HG03432 (cell line): ENCODE measurements around the gene RHBDF1.

Source experiments
- ATAC-seq: cut with Tn5 transposase; IDR thresholded peaks from one replicate; pipeline ENCODE4 v1.9.1; 2021; ENCODE audit warnings: mild to moderate bottlenecking, moderate library complexity; ENCODE audit not compliant: unreplicated experiment

The RHBDF1 gene

GRCh38 chr16:92431-93339 lies 20.3 kb upstream of the RHBDF1 start:
- no peak for ATAC-seq

DNA sequence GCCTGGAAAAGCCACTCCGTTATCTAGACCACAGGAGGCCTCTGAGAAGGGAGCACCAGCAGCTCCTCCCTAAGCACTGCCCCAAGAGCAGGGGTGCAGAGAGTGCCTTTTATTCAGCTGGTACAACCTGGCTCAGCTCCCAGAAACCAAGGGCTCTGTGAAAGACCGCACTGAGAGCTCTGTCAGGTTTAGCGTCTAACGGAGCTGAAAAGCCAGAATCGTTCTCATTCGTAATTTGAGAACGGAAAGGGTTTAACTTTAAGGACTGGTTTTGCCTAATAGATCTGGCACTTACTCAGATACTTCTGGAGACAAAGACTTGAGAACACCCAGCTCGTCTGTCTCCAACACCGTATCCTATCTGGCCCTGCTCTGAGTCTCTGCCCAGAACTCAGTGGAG lies 19.1 kb upstream of the RHBDF1 start:
- no peak for ATAC-seq

DNA sequence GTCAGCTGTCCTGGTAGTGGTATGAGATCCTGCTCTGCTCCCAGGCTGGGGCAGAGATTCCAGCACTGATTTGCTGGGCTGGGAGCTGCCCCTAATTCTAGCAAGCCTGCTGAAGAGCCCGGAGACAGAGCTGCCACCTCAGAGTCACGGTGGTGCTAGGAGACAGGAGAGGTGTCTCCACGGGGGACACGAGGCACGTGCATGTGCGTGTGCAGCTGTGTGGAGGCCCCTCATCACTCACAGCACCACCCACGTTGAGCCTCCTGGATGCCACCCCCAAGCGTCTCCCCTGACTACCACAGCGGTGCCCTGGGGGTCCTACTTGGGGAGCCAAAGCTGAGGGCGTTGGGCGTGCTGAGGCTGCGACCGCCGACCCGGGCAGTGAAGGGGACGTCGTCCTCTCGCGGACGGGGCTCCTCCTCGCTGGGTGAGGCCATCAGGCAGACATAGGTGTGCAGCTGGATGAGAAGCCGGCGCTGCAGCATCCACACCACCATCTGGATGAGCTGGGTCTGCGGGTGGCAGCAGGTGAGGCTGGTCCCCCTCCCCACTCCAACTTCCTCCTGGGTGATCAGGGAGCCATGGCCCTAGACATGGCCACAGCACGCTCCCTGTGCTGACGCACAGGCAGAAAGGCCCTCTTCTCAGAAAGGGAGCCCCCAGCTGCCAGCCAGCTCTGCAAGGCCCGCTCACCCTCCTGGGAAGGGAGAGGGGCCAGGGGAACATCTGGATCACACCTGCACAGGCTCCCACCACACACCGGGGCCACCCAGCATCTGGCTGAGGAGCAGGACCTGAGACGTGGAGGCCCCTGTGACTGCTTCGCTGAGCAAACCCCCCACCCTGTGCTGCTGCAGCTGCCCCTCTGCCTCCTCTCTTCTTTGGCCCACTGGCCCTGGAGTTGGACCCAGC lies 17.2 kb upstream of the RHBDF1 start:
- ATAC-seq = no peak

DNA sequence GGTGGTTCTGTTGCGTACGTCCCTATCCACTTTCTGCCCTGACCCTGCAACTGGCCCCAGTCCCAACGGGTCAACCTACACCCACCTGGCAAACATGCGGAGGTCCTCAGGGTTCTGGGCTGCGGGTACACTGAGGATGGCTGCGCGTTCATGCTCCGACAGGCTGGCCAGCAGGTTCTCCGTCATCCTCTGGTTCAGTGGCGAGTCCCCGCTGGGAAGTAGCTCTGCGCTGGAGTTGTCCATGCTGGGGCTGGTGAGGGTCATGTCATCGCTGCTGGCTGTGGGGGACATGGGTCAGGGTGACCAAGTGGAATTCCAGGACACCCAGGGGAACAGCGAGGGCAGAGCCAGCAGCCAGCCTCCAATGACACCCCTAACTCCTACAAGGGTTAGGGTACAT lies 16.2 kb upstream of the RHBDF1 start:
- no peak for ATAC-seq

DNA sequence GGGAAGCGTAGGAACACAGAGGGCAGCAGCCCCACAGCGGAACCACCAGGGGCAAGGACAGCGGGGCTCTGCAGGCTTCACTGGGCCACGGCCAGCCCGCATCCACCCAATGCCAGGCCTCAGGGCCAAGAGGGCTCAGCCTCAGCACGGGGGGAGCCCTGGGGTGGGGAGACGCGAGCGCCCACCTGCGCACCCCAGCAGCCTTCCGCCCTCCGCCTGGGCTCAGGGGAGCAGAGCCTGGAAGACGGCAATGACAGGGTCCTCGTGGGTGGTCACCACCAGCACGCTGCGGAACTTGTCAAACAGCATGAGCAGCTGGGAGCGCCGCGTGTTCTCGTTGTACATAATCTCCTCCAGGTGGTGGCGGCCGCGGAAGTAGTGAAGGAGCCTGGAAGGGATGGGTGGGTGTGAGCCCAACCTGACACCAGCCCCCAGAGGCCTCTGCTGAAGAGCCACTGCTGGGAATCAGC lies 14.1 kb upstream of the RHBDF1 start:
- ATAC-seq = no peak

GRCh38 chr16:85865-86264 lies 13.4 kb upstream of the RHBDF1 start:
- no peak for ATAC-seq

- ATAC-seq = no peak
These were observed 13.0 kb upstream of the RHBDF1 start for GRCh38 chr16:85407-85782.

GRCh38 chr16:84718-85406 lies 12.4 kb upstream of the RHBDF1 start:
- peak; percentile 72 for ATAC-seq

DNA sequence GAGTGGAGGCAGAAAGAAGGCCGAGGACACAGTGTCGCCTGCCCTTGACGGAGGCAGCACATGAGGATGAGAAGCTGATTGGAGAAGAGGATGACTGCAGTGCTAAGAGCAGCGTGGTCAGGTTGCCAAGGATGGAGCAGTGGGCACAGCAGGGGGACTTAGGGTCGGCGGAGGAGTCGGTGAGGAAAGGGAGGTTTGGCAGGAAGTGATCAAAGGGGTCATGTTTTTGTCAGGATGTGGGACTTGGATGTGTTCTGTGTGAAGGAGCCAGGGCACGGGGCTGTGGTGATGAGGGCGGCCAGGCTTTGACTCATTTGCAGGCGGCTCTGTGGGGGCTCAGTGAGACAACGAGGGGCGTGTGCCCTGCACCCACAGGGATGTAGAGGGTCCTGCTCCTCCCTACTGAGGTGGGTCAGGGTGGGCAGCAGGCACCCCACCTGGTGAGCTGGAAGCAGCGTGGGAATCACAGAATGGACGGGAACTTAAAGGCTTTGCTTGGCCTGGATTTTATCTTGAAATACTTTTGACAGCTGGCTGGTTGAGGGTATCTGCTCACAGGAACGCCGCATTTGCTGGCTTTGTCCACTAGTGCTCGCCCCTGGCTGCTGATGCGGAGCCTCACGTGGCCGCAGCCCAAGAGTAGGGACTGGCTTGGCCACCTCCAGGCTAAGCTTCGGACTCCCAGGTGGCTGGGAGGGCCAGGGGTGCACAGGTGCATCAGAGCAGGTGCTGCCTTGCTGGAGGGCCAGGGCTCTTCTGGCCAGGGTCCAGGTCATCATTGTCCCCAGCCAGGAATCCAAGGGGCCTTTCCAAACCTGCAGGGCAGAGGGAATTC lies 11.6 kb upstream of the RHBDF1 start:
- ATAC-seq = no peak

GRCh38 chr16:83060-83603 lies 10.7 kb upstream of the RHBDF1 start:
- ATAC-seq = no peak

DNA sequence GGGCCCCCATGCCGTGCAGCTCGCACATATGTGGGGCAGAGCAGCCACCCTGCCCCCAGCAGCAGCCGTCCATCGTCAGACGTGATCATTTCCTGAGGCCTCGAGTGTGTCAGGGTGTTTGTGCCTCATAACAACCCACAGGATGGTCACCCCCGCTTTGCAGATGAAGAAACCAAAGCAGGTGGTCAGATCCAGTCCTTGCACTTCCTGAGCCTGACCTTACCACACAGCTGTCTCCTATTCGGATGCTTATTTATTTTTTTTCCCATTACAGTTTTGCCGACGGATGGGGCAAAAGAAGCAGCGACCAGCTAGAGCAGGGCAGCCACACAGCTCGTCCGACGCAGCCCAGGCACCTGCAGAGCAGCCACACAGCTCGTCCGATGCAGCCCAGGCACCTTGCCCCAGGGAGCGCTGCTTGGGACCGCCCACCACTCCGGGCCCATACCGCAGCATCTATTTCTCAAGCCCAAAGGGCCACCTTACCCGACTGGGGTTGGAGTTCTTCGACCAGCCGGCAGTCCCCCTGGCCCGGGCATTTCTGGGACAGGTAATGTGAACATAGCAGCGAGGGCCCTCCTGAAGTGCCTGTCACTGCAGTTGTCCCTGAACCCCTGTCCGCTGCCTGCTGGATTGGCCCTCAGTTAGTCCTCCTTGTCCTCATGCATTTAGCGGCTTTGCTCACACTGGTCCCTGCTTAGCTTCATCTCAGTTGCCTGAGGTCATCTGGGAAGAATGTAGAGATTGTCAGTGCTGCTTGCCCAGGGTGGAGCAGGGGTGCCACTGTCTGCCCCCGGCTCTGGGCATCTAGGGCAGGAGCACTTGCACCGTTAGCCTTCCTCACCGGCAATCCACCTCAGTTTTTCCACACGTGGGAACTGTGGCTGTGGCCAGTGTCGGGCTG lies 7.0 kb upstream of the RHBDF1 start:
- ATAC-seq = no peak

- peak; percentile 11 for ATAC-seq
These were observed 6.2 kb upstream of the RHBDF1 start for GRCh38 chr16:78444-79150.

- peak; percentile 67 for ATAC-seq
These were observed 5.5 kb upstream of the RHBDF1 start, which contains the start of gene MPG for GRCh38 chr16:77807-78443. TSS of gene MPG (plus strand) at chr16:78225. CDS start at chr16:78310, 85 bp downstream.

DNA sequence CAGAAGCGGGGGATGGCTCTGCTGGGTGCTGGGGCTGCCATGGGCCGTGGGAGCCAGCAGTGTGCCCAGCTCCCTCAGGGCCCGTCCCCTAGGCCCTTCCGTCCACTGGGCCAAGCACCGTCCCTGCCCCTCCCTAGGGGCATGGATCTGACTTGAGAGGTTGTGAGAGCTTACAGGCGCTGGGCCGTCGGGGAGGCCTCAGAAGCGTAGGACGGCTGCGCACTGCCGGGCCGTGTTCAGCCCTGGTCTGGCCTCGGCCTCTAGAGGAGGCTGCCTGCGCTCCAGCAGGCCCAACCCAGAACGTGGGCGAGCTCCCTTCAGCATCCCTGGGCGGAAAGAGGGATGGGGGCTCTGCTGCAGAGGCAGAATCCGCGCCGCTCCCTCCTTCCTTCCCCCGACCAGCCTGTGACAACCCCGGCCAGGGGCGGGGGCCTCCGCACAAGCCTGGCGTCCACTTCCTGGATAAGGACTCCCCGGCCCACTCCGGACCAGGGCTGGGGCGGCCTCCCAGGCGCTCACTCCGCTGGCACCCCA lies 4.9 kb upstream of the RHBDF1 start:
- ATAC-seq = peak; percentile 31

- ATAC-seq = no peak
These were observed 4.3 kb upstream of the RHBDF1 start for GRCh38 chr16:76535-77272.

- no peak for ATAC-seq
These were observed 3.4 kb upstream of the RHBDF1 start for GRCh38 chr16:75580-76501.
